Activated effector memory CD4-positive, alpha-beta T cell treated with anti-CD3 and anti-CD28 coated beads, Interleukin-2, amount 50 U/mL, for 16 hours (primary cell): ENCODE measurements around the gene TSPAN2.

Source experiments
- DNase-seq: peaks from one replicate; pipeline ENCODE4 v3.0.0-alpha.2; 2020

TSPAN2 gene

DNA sequence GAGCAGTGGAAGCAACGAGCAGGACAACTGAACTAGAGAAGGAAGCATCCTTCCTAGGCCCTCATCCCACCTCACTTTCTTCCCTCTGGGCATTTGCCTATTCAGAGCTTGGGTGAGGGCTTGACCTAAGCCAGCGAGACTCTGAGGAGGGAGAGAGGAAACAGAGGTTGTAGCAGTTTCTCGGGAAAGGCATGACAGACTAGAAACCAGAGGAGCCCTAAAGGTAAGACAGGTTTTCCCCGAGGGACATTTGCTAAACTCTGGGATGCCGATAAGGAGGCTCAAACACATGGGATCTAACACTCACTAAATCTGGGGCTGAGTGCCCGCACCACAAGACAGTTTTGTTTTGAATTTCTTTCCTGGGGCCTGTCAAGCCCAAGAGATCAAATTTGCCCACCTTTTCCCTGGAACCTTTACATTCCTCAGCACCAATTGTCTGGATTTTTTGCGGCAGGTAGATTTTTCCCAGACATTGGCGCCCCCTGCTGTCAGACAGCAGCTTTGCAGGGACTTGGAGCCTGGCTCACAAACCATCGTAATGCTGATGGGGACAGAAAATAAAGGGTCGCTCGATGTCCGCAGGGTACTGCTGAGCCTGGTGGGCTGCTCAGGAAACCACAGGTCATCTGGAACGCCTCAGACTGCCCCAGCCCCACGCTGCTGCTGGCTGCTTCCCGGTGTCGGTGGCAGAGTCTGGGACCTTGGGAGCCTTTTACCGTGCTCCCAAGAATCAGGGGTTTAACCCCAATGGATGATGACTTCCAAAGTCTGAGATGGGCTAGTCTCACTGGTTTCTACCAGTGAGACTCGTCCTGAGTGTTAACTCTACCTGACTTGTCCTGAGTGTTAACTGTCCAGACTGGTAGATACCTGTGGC lies 23.4 kb upstream of the TSPAN2 start:
- peak; percentile 85 for DNase-seq

DNA sequence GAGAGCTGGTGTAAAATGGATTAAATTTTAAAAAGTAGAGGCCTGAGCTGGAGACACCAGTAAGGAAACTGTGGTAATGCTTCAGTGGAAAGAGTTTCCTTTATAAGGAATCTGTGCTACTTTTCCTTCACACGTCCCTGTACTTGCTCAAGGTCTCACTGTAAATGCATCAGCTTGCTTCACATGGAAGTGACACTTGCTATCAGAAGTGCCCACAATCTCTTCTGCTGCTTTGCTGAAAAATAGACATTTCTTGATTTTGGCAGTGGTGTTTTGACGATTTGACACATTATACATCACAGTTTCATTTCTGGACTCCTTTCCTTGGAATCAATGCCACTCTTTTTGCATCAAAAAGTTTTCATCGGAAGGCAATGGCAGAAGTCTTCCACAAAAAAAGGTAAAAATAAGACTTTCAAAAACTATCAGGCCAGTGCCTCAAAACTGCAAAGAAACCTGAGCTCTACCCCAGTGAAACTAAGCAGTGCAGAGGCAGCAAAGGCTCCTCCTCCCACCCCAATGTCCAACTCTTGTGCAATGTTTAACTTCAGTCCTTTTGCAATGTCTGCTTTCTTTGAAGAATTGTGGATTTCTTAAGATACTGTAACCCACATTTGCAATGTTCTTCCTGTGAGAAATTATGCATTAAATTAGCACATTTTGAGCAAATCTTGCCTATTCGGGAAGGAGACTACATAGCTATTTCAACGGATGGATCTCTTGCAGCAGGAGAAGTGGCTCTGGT lies 18.4 kb upstream of the TSPAN2 start:
- DNase-seq, result no peak

DNA sequence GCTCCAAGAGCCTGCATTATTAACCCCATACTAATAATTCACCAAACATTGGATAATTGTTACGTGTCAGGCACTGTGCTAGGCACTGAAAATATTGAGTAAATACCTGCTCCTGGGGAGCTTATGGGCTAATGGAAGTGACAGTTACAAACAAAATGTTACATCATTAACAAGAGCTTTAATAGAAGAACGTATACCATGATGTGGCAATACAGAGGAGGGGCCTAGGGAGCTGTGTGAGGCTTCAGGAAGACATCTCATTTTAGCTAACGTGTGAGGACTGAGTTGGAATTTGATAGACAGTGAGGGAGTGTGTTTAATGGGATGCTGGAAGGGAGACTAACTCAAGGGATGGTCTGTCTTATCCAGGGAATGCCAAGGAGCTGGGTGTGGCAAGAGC lies 16.5 kb upstream of the TSPAN2 start:
- no peak for DNase-seq

DNA sequence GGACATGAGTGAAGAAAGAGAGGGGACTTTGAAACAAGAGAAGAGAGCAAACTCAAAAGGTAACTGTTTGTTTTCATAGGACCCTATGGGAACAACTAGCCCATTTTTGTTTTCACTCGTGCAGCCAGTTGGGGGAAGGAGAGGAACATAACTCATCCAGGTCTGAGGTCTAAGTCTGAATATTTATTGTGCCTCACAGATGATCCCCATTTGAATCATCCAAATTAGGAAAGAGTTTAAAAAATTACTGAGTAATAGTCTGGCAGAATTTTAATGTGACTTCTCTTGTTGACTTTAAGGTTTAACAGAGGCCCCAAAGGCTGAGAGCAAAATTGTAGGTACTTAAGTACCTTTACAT lies 10.4 kb upstream of the TSPAN2 start:
- DNase-seq, result no peak

DNA sequence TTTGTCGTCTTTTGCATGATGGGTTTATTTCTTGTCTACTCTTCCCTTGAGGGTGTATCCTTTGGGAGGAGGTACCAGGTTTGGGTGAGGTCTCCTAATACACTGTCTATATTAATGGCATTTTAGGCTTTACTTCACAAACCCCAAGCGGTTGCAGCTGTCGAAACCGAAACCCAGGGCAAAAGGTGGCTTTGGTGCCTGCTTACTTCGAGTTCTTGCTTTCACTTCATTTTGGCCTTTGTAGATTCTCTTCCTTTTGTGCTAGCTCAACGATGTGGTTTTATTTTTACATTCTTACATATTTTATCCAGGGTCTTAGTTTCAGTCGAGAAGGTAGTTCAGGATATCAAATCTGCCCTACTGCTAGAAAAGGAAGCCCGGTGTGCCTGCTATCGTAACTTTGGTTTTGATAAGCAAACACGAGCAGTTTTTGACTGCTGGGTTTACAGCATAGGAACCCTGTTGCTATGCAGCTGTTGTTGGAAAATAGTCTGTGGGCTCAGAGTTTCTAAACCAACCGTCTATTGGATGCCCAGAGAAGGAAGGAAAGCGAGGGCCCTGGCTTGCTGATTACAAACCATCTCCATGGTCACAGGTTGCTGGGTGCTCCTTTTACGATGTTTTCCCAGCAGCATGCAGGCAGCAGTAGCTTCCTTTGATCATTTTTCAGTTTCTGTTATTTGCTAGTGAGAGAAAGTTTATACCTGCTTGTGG lies 9.8 kb upstream of the TSPAN2 start:
- peak; percentile 84 for DNase-seq

DNA sequence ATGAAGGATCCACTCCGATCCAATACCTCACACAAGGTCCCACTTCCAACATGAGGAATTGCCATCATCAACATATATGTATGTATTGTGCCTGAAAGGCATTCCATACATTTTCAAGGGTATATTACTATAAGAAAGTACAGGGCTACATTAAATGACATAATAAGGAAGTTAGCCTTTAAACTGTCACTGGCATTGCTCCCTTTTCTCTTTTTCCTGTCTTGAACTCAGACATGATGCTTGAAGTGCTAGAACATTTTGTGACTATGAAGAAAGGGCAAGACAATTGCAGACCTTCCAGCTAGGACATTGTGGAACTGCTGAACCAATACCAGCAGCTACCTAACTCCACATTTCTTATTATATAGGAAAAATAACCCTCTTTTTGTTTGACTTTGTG lies 2.9 kb upstream of the TSPAN2 start:
- DNase-seq, result no peak

DNA sequence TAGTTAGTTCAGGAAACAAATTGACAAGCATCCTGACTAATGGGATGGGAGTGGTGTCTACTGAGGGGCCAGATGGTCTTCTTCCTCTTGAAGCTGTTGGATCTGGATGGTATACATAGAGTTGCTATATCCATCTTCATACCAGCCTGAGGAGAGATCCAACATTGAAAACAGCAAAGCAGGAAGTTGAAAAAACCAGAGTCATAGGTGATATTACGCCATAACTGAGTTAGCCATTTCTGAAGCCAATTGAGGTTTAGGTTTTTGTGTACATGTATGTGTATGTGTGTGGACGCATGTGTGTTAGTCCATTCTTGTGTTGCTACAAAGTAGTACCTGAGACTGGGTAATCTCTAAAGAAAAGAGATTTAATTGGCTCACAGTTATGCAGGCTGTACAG lies 2.3 kb upstream of the TSPAN2 start:
- DNase-seq, result no peak

DNA sequence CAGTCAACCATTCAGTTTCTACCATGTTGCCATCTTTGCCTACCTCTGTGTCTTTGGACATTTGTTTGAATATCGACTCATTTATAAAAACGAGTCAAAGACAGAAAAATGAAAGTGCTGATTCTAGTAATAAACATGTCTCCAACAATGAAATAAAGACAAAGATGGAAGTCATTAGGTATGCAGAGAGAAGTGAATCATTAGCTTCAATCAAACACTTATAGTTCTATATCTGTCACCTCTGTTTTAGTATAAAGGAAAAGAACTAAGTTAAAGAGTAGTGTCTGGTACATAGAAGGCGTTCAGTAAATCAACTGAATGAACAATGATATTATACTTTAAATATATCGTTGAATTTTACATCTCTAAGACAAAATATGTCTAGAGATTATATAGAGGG lies 1.7 kb upstream of the TSPAN2 start:
- no peak for DNase-seq

DNA sequence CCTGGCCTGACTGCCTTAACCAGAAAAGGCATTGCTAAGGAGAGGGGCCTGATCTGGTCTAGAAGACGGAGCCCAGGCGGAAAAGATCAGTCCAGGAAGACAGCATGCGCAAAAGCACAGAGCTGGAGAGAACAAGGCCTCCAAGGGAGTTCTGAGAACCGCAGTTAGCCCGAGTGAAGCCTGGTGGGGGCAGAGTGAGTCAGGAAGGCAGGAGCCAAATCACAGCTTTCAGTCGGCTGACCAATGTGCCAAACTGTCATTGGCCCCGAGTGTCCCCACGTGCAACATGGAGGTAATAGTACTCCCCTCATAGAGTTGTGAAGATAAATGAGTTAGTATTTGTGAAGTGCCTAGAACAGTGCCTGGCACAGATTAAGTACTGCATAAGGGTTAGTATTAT lies 1.2 kb upstream of the TSPAN2 start:
- no peak for DNase-seq

DNA sequence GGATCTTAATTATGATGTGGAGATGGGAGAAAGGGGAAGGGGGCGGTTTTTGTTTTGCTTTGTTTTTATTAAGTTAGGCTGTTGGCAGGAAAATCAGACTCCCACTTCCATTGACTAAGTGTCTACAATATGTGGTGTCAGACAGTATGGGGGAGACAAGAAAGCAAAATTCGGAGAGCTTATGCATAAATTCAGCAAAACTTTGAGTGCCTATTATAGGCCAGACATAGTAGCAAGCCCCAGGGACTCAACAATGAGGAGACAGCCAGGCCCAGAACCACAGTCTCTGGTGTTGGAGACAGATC lies 835 bp upstream of the TSPAN2 start:
- no peak for DNase-seq

DNA sequence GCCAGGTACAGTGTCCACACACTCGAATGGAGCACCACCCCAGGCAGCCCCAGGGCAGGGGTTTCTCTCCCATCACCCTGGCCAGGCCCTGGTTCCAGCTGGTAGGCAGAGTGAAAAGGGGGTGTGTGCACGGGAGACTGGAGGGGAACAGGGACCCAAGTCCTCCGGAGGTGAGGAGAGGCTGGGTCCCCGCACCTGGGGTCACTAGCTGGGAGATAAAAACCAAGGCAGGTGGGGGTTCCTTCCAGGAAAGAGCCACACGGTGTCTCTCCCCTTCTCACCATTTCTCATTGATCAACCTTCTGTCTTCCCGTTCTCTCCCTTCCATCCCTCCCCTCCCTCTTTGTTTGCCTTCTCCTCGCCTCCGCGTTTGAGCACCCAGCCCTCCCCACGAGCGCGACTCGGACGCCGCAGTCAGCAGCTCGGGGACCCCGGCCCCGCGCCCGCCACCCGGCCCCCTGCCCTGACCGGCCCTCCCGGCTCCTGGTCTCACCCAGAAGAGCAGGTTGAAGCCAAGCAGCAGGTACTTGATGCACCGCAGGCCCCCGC lies 358 bp downstream of the TSPAN2 start:
- DNase-seq, result no peak

DNA sequence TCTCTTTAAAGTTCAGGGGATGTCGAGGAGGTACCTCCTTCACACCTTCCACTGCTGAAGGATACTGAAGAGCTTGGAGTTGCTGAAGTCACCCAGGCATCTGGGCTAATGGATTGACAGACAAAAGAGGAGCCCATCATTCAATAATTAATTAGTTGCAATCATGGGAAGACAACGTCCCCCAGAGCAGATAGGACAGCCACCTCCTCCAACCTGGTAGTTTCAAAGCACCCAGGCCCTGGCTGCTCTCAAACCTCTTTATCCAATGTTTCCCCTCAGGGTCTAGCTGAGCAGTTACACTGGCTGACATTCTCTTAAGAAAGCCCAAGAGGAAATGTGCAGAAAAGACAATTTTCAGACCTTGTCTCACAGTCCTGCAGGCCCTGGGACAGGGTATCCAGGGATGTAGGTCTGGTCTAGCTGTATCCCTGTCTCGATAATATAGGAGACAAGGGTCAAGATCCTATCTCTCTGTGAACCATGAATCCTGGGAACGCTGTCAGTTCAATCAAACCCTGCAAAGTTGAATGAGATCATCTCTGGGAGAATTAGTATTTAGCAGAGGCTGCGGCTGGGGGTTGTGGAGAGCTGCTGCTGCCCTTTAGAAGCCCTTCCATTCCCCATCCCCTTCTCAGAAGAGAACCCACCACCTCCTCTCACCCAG lies 1.1 kb downstream of the TSPAN2 start:
- DNase-seq, result no peak

DNA sequence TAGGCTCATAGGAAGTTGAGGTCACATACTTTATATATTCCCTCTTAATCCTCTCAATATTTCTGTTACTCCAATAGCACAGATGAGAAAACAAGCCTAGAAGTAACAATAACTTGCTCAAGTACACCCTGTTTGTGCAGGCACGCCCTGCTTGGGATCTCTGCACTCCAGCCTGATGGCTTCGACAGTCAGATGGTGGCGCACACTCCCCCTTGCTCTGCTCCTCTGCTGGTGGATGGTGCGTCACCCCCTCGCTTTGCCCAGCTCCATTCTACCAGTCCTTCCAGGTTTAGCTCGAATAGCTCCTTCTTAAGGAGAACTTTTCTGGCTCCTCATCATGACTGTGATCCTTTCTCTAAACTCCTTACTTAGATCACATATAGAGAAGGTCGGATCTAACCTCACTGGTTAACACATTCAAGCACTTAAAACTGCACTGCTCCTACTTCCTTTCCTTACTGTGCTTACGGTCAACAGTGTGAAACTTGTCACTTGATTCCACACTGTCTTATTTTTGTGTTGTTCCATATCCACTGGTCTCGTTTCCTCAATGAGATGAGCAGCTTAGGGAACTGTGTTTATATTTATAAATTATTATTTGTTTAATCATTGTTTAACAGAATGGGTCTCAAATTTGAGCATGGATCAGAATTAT lies 3.0 kb downstream of the TSPAN2 start:
- DNase-seq, result no peak

DNA sequence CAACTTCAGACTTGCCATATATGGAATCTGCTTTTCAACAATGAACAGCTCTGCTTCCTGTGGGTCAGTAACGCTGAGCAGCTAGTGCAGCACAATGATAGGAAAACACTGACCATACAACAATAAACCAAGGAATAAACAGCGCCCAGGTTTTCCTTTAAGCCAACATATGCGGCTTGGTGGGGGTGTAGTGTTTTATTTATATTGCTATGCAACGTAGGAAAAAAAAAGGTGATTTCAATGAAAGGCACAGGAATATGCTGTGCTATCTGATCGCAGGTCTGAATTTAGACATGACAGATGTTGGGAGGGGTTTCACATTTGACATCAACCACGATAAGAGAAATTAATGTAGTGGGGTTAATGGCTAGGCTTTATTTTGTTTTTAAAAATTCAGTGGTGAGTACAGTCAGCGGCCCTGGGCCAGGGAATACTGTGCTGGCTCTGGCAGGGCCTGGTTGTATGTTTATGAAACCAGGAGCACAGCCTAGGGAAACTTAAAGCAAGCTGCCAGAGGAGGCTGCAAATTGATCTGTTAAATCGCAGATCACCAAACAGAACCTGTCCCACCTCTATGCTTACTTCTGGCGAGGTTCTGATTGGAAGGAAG lies 4.3 kb downstream of the TSPAN2 start:
- no peak for DNase-seq

DNA sequence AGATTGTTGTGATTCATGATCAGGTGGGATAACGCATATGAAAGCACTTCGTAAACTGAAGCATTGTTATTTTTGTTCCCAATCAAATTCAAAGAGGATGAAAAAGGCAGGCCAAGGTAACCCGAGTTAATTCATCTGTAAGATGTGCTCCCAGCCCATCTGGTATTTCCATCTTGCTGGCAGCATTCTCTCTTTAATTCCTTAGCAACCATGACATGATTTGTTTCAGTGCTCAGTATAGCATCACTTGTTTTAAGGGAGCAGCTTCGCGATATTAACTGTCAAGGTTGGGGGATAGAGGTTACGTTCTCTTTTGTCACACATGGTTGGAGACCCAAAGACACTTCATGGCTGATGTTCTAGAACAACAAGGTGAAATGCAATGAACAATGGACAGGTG lies 6.4 kb downstream of the TSPAN2 start:
- no peak for DNase-seq

DNA sequence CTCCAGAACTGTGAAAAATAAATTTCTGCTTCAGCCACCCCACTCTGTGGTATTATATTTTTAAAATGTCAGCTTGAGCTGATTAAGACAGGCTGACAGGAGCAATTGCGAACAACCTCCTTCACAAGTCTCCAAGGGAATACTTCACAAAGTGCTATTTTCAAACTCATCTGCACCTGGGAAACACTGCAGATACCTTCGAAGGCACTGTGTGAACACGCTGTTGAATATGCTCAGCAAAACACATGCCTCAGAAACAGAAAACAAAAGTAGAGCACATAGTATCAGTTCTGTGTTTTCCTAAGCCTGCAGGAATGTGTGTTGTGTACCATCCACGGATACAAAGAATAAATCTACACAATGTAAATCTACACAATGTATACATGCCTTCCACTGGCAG lies 10.6 kb downstream of the TSPAN2 start:
- no peak for DNase-seq

DNA sequence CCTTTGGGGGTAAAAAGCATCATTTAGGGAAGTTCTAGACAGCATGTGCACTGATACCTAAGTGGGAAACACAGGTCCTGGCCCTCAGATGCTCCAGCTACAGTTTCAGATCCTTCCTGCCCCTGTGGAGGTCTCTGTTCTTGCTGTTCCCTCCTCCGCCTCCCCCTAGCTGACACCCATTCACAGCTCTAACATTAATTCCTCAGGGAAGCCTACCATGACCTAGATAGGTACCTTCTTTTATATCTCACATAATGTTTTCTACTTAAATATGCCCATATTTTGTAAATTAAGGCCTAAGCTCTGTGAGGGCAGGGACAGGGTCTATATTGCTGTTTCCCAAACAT lies 11.3 kb downstream of the TSPAN2 start:
- no peak for DNase-seq

DNA sequence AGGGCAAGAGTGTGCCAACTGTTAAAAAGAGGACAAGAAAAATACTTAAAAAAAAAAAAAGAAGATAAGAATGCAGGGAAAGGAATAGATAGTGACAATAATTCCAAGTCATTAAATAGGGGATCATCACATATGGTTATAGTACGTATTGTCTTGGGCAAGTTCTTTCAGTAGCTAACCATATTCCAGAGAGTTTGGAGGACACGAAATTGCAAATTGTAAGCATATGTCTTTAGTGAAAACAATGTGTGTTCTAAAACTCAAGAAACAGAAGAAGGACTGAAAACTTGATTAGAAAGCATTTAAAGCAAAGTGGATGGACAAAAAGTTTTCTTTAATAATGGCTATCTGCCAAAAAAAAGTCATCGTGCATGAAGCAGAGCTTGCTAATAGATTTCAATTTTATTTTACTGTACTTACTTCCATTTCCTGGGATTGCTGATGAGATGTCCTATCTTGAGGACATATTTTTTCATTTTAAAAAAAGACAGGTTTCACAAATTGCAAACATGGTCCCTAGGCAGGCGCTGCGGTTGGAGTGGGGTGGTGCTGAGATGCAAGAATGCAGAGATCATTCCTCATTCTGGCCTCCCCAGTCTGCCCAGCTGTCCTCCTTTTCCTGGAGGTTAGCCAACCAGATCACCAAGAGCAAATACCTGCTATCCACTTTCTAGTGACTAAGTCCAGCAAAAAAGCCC lies 11.9 kb downstream of the TSPAN2 start:
- no peak for DNase-seq

DNA sequence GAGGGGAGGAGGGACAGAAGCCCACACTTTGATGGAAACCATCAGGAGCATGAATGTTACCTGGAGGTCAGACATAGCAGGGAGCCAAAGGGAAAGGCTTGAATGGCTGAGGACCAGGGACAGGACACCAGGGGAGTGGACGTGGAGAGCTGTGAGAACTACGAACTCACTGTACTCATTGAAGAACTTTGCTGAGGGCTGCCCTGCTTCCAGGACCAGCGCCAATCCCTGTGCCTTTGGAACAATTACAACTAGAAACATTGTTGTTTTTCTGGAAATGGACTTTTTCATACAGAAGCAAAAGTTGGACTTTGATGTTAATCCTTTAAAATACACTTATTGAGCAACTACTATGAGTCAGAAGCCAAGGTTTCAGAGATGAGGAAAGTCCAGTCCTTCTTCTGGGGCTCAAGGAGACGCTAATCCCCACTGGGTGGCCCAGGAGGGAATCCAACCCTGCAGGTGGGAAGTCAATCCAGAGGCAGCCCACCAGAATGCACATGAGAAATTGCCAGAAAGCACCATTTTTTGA lies 12.9 kb downstream of the TSPAN2 start:
- no peak for DNase-seq

DNA sequence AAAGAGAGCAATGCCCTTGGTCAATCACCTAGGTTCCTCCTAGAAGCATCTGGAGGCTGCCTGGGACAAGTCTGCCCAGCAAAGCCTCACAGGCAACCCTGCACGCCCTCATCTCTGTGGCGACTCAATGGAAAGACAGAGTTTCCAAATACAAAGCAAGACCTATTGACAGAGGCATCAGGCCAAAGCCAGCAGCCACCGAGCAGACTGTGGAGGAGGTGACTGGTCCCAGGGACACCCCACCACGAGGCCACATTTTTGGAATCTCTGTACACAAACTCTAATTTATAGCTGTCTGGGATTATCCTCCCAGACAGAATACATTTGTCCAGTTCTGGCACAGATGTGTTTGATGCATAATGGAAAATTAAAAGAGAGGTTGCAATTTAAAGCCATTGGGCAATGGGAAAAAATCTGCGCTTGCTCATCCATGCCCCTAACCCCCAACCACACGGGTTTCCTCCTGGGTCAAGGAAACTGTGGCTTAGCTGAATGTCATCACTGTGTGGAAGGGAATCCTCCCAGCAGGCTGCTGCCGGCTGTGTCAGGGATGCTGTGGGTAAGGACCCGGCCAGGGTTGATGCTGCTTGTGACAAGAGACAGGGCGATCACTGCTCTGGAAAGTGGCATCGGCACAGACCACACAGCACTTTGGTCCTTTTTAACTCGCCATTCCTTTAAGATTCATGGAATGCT lies 14.3 kb downstream of the TSPAN2 start:
- DNase-seq, result no peak
